Suprapubic skin (tissue), 4 donors: ENCODE results near the gene RAP1A.
A peak's percentile ranks its signal among the peaks of the same experiment; 100 is the strongest.

ENCODE experiments used
- CTCF ChIP-seq, 2 donors: fragments of 200-600 bp in 1 of 2; fragments of 450-650 bp in 1 of 2; sonication (generic) in 1 of 2; IDR thresholded peaks; one replicate each; pipeline ENCODE4 v1.5.1; 2016 to 2019; ENCODE audit warnings: antibody characterized with exemption in 2 of 2, mild to moderate bottlenecking in 1 of 2, moderate library complexity in 1 of 2
- EP300 ChIP-seq: sonication (generic); formaldehyde crosslinking; IDR thresholded peaks from one replicate; pipeline ENCODE4 v1.6.1; 2017; ENCODE audit warnings: antibody characterized with exemption
- POLR2A ChIP-seq, 2 donors: fragments of 450-650 bp; IDR thresholded peaks; one replicate each; pipeline ENCODE4 v1.6.1; 2017; ENCODE audit warnings: antibody characterized with exemption in 2 of 2, mild to moderate bottlenecking in 2 of 2, moderate library complexity in 2 of 2
- POLR2AphosphoS5 ChIP-seq, 3 donors: sonication (generic); formaldehyde crosslinking; IDR thresholded peaks; one replicate each; pipeline ENCODE4 v1.6.1; 2017; ENCODE audit warnings: antibody characterized with exemption in 3 of 3

- TF ChIP-seq POLR2A (IDR thresholded peaks at IDR 0.05) (peak in 1 of 2 donors; percentile 76), CTCF (IDR thresholded peaks at IDR 0.05) (no peak), EP300 (no peak), POLR2AphosphoS5 (IDR thresholded peaks at IDR 0.05) (no peak)
Measured at GRCh38 chr1:111619635-111620440, at the start of gene RAP1A.
